Measurements from ENCODE around the gene C1QL2.
A peak's percentile ranks its signal among the peaks of the same experiment; 100 is the strongest.

The C1QL2 gene

DNA sequence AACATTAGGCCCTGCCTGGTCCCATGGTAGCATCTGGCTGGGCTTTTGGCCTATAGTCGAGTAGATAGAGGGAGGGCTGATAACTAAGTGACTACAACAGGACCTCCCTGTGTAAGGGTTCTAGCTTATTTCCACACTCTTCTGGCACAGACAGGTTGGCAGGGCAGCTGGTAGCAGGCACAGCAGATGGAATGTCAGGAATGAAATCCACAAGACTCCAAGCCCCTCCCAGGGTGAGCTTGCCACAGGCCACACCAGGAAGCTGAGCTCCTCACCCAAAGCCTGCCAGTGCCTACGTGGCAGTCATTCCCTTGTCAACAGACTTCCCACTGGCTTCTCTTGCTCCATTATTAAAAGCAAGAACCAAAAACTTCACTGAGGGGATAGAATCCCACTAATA, 20.7 kb upstream of the C1QL2 start:
- DNase-seq (ENCODE audit: low read depth in 2 of 2) = no peak

DNA sequence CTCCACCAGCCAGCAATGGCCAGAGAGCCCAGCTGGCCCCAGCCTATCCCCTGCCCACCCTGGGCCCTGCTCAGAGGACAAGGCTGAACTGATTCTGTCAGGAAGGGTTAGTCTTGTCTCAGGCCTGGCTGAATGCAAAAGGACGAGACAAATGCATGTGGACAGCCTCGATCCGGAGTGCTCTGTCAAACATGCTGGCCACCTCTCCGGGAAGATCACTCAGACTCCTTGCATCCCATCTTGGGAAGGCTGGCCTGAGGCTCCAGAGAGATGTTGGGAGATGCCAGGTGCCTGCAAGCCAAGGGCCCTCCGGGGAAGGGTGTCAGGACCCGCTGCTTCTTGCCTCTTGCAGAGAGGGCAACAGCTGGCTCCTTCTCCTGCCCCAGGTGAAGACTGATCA, 20.2 kb upstream of the C1QL2 start:
- DNase-seq (ENCODE audit: low read depth in 2 of 2) = no peak

DNA sequence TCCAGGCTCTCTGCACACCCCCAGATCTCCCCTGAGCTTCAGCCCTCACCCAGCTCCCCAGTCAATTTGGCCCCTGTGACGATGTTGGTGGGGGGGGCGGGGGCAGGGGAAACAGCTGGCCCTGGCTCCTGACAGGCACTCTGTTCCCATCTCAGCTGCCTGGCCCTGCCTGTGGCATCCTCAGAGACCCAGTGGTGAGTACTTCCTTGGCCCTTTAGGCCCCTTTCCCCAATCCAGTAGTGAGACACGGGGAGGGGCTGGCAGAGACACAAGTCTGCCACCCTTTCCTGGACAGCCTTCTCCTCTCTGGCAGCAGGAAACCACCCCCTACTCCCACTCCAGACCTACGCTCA, 19.3 kb upstream of the C1QL2 start:
- no peak for DNase-seq (ENCODE audit: low read depth in 2 of 2)

DNA sequence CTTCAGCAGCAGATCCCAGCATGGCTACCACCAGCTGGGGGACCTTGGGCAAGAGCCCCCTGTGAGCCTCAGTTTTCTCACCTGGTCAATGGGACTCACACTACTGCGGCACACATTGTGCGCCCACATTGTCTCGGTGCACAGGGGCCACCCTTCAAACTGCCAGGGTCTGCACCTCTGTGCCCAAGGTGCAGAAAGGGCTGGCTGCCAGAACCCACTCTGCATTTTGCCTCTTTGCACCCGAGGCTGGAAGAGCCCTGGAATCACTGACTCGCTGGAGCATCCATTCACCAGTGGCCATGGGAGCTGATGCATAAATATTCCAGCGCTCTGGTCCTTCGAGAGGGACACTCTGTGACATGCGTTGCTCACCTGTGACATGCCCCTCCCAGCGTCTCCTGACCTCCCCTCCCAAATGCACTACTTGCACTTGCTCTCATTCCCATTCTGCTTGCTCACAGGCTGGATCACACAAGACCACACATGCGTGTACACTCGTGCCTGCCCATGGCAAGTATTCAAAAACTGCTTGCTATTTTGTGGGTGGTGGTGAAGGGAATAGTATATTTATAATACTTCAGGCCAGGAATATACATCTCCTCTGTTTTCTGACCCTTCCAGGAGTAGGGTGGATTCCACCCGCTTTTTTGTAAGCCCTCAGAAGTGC, 18.8 kb upstream of the C1QL2 start:
- DNase-seq (ENCODE audit: low read depth in 2 of 2) = no peak

DNA sequence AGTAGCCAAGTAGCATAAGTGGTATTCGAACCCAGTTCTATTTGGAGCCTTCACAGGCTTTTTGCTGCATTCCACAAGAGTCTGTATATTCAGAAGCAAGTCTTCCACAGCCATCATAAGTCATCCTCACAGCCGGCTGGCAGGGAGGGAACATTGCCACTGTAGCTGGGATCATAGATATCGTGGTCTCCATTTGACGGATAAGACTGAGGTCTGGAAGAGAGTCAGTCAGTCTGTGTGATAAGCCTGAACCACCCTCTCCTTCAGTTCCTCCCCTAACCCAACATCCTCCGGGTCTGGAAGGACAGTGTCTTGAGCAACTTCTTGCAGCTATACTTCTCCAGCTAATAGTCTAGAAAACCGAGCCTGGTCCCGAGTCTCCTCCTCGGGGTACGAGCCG, 17.0 kb upstream of the C1QL2 start:
- no peak for DNase-seq (ENCODE audit: low read depth in 2 of 2)

DNA sequence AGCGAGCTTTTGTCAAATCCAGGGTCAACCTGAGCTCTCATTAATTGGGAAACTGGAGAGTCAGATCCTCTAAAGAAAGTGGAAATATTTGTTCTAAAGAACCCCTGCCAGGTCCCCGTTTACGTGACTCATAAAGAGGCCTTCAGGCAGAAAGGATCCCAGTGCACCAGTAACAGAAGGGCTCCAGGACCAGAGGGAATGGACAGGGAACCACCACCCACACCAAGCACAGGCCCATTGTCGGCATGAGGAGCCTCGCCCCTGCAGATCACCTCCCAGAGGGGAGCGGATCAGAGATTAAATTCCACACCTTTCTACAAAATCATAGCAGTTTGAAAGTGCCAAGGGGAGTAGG, 16.4 kb upstream of the C1QL2 start:
- no peak for DNase-seq (ENCODE audit: low read depth in 2 of 2)

DNA sequence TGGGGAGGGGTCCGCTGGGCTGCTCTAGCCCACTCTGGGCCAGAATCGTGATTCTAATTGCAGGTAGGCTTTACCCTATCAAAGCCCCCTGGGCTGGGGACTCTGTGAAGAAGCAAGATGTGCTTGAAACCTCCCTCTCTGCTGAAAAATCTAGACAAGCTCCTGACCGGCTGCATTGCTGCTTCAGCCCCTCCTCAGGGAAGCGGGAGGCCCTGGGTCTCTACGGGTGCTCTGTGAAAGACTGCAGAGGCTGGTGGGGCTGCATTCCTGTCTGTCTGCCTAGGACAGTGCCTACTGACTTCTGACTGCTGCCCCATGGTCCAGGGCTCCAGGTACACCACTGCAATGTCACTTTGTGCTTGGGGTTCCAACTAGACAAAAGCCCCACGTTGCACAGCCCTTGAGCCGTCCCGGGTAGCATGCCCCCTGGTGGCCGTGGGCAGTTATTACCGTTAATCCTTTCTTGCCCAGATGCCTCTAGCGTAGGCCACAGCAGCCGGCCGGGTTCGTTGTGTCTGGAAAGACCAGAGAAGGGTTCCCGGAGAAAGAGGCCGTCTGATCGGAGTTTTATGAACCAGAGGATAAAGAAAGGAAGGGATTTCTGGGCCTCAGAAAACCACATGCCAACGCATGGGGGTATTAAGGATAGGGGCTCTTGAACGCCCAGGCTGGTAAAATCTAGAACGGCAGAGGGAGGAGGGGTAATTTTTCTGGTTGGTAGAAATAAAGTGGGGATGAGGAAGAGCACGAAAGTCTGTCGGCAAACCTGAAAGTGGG, 15.9 kb upstream of the C1QL2 start:
- DNase-seq (ENCODE audit: low read depth in 2 of 2) = peak in 1 of 2 donors; percentile 16

DNA sequence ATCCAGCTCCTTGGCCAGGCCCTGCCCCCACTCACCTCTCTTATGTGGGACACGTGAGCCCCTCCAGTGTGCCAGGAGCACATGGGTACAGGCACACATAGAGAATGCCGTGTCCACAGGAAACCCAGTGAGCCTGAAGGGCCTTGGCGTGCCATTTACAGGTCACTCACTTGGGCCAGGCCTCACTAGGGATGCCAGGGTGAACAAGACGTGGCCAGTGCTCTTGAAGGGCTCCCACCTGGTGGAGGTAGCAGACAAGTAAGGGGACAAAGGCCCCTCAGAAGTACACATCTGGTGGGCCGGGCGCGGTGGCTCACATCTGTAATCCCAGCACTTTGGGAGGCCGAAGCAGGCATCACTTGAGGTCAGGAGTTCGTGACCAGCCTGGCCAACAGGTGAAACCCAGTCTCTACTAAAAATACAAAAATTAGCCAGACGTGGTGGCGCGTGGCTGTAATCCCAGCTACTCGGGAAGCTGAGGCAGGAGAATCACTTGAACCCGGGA, 15.1 kb upstream of the C1QL2 start:
- no peak for DNase-seq (ENCODE audit: low read depth in 2 of 2)

DNA sequence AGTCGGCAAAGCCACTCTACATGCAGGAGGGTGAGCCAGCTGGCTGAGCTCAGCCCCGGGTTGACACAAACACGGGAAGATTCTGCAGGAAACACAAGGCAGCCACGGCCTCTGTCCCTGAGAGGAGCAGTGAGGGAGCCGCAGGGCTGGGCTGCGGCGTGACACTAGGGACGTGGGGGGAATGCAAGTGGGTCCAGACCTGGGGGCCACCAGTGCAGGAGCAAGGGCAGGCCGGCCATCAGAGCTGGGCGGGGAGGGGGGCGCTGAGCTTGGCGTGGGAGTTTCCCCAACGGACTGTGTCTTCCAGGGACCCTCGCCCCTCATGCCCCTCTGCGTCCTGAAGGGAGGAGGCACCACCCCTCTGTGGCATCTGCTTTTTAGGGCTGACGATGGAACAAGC, 12.0 kb upstream of the C1QL2 start:
- no peak for DNase-seq (ENCODE audit: low read depth in 2 of 2)

DNA sequence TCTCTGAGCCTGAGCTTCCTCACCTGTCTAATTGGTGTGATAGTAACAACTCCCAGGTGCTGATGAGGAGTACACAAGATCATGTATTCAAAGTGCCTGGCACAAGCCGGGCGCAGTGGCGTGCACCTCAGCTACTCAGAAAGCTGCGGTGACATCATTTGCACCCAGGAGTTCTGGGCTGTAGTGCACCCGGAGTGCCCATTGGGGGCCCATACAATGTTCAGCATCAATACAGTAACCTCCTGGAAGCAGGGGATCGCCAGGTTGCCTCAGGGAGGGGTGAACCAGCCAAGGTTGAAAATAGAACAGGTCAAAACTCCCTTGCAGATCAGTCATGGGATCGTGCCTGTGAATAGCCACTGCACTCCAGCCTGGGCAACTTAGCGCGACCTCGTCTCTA, 11.2 kb upstream of the C1QL2 start:
- DNase-seq (ENCODE audit: low read depth in 2 of 2) = no peak

DNA sequence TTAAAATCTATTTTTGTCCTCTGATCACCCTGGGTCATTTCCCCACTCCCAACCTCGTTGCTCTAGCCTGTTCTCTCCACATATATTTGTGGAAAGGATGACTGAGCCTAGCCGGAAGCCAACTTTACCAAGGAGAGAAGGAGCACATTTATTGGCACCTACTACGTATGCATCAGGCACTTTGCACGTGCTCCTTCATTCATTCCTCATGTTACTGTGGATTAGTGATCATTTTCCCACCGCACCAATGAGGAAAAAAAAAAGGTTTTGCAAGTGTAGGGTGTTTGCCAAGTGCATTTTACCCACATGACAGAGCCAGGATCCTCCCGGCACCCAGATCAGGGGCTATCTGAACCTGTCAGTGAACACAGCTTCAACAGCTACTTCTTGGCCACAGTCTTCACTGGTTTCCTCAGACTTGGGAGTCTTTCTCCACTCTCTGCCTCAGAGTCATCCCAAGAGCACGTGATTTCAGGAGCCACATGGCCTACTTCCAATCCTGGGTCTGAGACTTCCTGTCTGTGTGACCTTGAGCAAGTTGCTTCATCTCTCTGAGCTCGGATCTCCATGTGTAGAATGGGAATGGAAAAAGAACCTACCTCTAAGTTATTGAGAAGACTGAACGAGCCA, 1.9 kb upstream of the C1QL2 start:
- DNase-seq (ENCODE audit: low read depth in 2 of 2) = no peak

DNA sequence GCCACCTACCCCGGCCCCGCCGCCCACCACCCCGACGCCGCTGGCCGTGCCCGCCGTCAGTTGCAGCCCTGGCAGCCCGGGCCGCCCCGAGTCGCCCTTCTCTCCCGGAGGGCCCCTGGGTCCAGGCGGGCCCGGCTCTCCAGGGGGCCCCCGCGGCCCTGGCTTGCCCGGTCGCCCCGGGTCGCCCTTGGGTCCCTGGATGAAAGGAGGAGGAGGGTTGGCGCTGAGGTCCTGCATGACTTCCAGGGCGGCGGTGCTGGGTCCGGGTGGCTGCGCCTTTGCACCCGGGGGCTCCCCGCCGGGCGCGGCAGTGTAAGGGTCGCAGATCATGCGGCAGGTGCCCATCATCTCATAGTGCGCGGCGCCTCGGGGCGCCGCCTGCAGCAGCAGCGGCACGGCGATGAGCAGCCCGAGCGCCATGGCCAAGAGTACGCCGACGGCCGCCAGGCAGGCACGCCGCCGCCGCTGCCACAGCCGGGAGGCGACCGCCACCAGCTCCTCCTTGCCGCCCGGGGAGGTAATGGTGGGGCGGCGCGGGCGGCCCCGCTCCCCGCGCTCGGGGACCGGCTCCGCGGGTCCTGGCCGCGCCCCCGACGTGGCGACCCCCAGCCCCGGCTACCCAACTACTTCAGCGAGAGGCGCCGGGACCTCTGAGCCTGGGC, 570 bp downstream of the C1QL2 start:
- DNase-seq (ENCODE audit: low read depth in 2 of 2) = no peak

DNA sequence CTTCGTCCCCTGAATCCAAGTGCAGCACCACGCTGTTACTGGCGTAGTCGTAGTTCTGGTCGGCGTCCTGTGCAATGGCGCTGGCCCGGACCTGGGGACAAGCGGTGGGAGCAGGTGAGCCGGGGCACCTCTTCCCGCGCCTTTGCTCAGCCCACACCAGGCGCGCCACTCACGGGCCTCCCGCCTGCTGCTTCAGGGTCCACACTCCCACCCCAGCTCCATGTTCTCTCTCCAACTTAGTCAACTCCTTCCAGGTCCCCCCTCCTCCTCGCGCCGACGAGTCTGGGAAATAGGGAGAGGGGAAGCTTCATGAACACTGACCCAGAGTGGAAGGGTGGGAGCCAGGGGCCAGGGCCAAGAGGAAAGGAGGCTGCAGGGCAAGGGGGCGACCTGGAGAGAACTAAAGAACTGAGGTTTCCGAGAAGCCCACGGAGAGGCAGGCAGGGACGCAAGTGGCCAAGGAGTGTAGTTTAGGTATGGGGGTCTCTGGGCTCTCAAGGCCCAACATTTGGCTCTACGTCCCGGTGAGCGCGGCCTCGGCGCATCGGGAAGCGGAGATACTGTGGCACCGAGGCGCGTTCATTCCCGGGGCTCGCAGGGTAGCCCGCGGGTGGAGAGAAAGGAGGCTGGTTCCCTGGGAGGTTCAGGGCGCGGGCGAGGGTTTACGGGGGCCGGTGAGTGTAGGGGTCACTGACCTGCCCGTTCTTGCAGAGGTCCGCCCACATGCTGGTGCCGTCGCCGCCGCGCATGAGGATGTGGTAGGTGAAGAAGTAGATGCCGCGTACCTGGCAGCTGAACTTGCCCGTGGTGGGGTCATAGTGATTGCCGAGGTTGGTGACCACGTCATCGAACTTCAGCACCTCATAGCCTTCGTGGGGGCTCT, 1.4 kb downstream of the C1QL2 start:
- DNase-seq (ENCODE audit: low read depth in 2 of 2) = no peak

DNA sequence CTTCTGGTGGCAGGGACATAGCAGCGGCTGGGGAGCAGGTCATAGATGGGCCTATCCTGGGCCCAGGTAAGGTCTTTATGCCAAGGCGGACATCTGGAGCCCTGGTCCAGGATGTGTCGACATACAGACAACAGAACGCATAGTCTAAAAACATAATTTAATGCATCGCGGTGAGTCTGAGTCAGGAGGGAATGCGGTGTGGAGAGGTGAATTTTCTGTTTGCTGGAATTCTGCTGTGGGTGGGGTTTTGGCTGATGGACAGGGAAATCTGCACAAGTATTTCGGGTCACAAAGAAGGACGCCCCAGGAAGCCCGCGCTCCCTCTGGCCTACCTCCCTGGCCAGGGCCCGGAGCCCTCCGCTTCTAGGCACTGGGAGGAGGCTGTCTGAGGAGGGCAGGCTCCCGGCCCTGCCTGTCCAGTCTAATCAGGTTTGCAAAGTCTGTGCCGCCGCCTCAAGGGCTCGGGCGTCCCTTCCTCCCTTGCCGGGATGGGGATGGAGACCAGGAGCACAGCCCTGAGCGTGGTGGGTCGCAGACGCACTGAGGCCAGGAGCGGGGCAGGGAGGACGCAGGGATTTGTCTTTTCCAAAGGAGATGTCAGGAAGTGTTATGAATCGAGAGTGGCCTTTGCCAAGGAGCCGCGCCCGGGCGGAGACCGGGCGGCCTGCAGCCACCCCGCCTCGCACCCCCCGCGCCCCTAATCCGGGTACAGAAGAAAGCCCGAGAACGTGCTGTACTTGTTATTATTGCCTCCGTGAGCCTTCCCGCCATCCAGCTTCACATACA, 2.3 kb downstream of the C1QL2 start:
- DNase-seq (ENCODE audit: low read depth in 2 of 2) = no peak

DNA sequence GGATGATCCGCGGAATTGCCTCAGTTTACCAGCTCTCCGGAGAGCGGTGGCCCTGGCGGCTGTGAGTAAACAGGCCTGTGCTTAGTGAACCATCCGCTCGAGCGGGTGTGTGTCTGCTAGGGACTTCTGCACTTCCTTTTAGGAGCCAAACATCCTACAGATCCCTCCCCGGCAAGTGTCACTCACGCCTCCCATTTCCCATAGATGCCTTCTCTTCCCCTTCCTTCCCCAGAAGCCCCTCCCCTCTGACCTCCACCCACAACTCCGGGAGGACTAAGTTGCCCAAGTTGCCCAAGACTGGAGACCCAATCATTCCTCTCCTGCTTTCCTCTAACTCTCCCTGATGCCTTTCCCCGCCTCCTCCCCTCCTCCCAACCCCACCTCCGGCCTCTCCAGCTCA, 2.9 kb downstream of the C1QL2 start:
- DNase-seq (ENCODE audit: low read depth in 2 of 2) = no peak

DNA sequence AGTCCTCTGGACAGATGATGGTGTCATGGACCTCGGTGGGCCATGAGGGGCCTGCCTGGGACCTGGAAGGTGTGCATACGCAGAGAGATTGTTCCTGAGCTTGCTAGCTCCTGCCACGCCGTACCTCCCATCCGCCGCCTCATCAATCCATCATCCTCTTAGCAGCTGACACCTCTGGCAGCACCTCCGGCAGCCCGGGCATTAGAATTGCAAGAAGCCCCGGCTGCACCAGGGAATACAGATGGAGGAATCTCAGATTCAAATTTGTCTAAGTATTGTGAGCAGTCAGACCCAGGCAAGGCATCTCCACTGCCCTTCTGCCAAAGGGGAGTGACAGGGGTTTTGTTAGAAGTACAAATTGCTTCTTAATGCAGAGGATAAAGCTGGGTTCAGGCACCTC, 4.5 kb downstream of the C1QL2 start:
- no peak for DNase-seq (ENCODE audit: low read depth in 2 of 2)

DNA sequence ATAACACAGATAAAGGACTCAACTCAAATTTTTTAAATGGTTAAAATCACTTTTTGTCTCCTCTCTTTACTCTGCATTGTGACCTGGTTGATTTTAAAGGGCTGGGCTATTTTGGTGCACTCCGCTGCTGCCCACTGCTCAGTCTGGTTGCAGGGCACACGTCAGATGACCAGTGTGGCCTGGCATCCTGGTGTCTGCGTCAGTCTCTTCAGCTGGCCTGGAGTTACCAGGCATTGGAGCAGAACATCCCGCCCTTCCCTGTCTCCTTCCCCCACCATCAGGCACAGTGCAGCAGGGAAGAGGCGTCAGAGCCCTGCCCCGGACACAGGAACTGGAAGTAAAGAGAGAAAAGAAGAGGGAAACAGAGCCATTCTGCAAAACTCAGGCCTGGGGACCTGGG, 8.9 kb downstream of the C1QL2 start:
- DNase-seq (ENCODE audit: low read depth in 2 of 2) = no peak

DNA sequence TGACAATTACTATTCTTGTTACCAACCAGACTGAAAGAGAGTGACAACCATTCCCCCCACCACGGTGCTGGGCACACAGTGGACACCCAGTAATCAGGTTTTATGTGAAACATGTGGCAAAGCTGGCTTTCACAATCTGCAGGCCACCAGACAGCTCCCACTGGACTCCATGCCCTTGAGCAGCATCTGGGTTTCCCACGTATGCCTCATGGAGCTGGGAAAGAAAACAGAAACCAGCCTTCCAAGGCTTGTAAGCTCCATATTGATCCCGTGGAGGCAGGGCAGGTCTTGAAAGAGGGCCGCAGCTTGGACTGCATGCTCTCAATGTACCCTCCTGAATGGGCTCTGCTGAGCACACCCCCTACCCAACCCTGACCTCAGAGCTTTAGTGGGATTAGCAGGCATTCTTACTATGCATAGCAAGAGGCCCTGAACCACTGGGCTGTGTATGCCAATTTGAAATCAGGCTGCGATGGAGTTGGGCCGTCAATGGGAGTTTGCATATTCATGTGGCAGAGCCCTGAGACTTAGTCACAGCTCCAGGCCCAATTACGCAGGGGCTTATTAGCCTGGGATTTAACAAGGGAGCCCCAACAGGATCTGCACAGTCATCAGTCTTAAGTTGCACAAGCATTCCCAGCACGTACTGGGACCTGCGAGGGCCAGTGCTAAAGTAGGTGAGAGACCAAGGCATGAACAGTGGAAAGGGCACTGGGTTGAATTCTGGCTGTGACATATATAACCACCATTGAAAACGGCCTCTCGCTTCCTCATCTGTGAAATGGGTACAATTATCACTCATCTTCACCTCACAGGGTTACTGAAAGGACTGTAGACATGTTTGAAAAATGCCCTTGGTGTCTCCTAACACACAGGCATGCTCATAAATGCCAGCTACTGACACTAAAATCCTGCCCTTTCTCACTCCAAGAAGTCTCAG, 10.5 kb downstream of the C1QL2 start:
- no peak for DNase-seq (ENCODE audit: low read depth in 2 of 2)

DNA sequence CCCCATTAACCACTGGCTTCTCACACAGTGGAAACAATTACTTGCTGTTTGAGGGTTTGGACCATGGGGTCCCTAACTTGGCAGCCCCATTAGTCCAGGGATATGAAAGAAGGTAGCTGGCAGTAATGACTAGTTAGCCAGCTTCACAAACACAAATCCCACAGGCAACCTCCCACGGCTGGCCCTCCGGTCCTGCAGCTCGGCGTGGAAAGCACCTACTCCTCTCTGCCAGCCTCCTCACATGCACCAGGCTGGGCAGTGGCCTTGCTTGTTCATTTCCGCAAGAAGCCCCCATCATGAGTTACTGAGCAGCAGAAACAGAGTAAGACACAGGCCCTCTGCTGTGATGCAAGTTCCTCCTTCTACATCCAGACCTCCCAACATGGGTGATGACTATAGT, 13.7 kb downstream of the C1QL2 start:
- no peak for DNase-seq (ENCODE audit: low read depth in 2 of 2)

DNA sequence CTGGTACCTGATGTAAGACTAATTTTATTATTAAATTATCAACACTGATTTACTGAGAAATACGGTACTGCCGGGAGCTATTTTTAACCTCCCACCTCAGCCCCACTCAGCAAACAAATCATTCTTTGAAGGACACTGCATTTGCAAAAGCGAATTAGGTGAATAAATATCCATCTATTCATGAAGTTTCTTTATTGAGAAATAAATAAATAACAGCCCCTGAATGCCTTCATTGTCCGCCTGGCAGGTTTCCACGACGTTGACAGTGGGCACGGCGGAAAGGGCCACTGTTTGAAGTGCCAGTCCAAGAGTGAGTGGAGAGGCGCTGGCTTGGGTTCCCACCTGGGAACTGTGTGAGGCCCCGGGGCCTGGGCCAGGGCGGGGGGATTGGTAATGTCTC, 15.7 kb downstream of the C1QL2 start:
- no peak for DNase-seq (ENCODE audit: low read depth in 2 of 2)

Data from stimulated activated CD8-positive, alpha-beta memory T cell treated with anti-CD3 and anti-CD28 coated beads, Interleukin-15, amount 100 ng/mL, for 4 hours (primary cell).